Measurements from ENCODE around the gene LEF1.

LEF1 gene

GRCh38 chr4:108094131-108094530, 74.6 kb downstream of the LEF1 start:
- H2BK120ac ChIP-seq (ENCODE audit: low read depth, low read length) = no peak overlapping the region
- H3K18ac ChIP-seq (ENCODE audit: low read length) = no peak overlapping the region
- no peak overlapping the region for H3K4ac ChIP-seq (ENCODE audit: low read length)
- no peak for DNase-seq (ENCODE audit: low spot score)
- H4K8ac ChIP-seq (ENCODE audit: low read depth, low read length) = no peak overlapping the region
- H2BK12ac ChIP-seq (ENCODE audit: low read length) = no peak overlapping the region
- no peak overlapping the region for H3K4me3 ChIP-seq (ENCODE audit: low read length in 2 of 2)
- no CpG with 5 or more reads among the region's 2 CpGs for WGBS, 2 donors (ENCODE audit: extremely low coverage in 2 of 2, insufficient read length in 2 of 2, insufficient replicate concordance in 1 of 2)
- H3K36me3 ChIP-seq (replicated peaks in 1 of 2; ENCODE audit: control insufficient read depth in 2 of 2, insufficient read depth in 2 of 2, low read length in 2 of 2) = no peaks in the 10 kb centered on the region
- no peak overlapping the region for H3K4me2 ChIP-seq (ENCODE audit: insufficient read depth, low read length, poor library complexity, severe bottlenecking)
- H3K27me3 ChIP-seq (ENCODE audit: control insufficient read depth in 3 of 3, insufficient read depth in 3 of 3, low read depth in 1 of 3, low read length in 3 of 3) = no peaks in the 10 kb centered on the region
- no peaks in the 10 kb centered on the region for H3K9me3 ChIP-seq (replicated peaks in 1 of 2; ENCODE audit: control insufficient read depth in 2 of 2, insufficient read depth in 1 of 2, low read depth in 1 of 2, low read length in 2 of 2)
- H2BK15ac ChIP-seq (ENCODE audit: low read length) = no peak overlapping the region
- H2AFZ ChIP-seq (ENCODE audit: low read length) = no peak overlapping the region
- H2BK5ac ChIP-seq (ENCODE audit: low read length) = no peak overlapping the region
- H4K91ac ChIP-seq (ENCODE audit: low read depth, low read length, poor library complexity) = no peak overlapping the region
- peaks cover 0 to 1% of the 10 kb centered on the region in 2 donors for H3K4me1 ChIP-seq (ENCODE audit: control insufficient read depth in 2 of 2, insufficient read depth in 1 of 2, low read depth in 1 of 2, low read length in 2 of 2)
- no peak overlapping the region for H3K14ac ChIP-seq (ENCODE audit: low read length)
- H3K23ac ChIP-seq (ENCODE audit: low read depth, low read length, poor library complexity) = no peak overlapping the region
- no peak overlapping the region for H2AK5ac ChIP-seq (ENCODE audit: low read depth, low read length)
- H3K9ac ChIP-seq (ENCODE audit: low read depth, low read length, poor library complexity) = no peak overlapping the region
- no peak overlapping the region for H3K27ac ChIP-seq (replicated peaks; ENCODE audit: low read length)
- peaks cover 2% of the 10 kb centered on the region for H3K79me1 ChIP-seq (ENCODE audit: low read depth, low read length)

- H3K18ac ChIP-seq (ENCODE audit: low read length) = no peak overlapping the region
- no peak overlapping the region for H2AFZ ChIP-seq (ENCODE audit: low read length)
- WGBS, 2 donors (ENCODE audit: extremely low coverage in 2 of 2, insufficient read length in 2 of 2, insufficient replicate concordance in 1 of 2) = no CpG with 5 or more reads among the region's 2 CpGs
- no peak overlapping the region for H3K4me2 ChIP-seq (ENCODE audit: insufficient read depth, low read length, poor library complexity, severe bottlenecking)
- H2BK15ac ChIP-seq (ENCODE audit: low read length) = no peak overlapping the region
- no peak overlapping the region for H3K4me3 ChIP-seq (ENCODE audit: low read length in 2 of 2)
- no peaks in the 10 kb centered on the region for H3K9me3 ChIP-seq (replicated peaks in 1 of 2; ENCODE audit: control insufficient read depth in 2 of 2, insufficient read depth in 1 of 2, low read depth in 1 of 2, low read length in 2 of 2)
- peaks cover 0 to 1% of the 10 kb centered on the region in 2 donors for H3K4me1 ChIP-seq (ENCODE audit: control insufficient read depth in 2 of 2, insufficient read depth in 1 of 2, low read depth in 1 of 2, low read length in 2 of 2)
- H3K36me3 ChIP-seq (replicated peaks in 1 of 2; ENCODE audit: control insufficient read depth in 2 of 2, insufficient read depth in 2 of 2, low read length in 2 of 2) = peaks cover 0 to 6% of the 10 kb centered on the region in 2 donors
- no peak overlapping the region for H3K14ac ChIP-seq (ENCODE audit: low read length)
- H3K79me1 ChIP-seq (ENCODE audit: low read depth, low read length) = peaks cover 1% of the 10 kb centered on the region
- no peak overlapping the region for H3K23ac ChIP-seq (ENCODE audit: low read depth, low read length, poor library complexity)
- no peak overlapping the region for H4K8ac ChIP-seq (ENCODE audit: low read depth, low read length)
- H3K9ac ChIP-seq (ENCODE audit: low read depth, low read length, poor library complexity) = no peak overlapping the region
- no peak overlapping the region for H4K91ac ChIP-seq (ENCODE audit: low read depth, low read length, poor library complexity)
- H3K27ac ChIP-seq (replicated peaks; ENCODE audit: low read length) = no peak overlapping the region
- no peak overlapping the region for H2BK5ac ChIP-seq (ENCODE audit: low read length)
- no peak overlapping the region for H3K4ac ChIP-seq (ENCODE audit: low read length)
- H2AK5ac ChIP-seq (ENCODE audit: low read depth, low read length) = no peak overlapping the region
- H2BK120ac ChIP-seq (ENCODE audit: low read depth, low read length) = no peak overlapping the region
- no peak for DNase-seq (ENCODE audit: low spot score)
- H3K27me3 ChIP-seq (ENCODE audit: control insufficient read depth in 3 of 3, insufficient read depth in 3 of 3, low read depth in 1 of 3, low read length in 3 of 3) = no peaks in the 10 kb centered on the region
- H2BK12ac ChIP-seq (ENCODE audit: low read length) = no peak overlapping the region
These were observed 76.4 kb downstream of the LEF1 start for GRCh38 chr4:108092288-108092687.

- no peak overlapping the region for H3K14ac ChIP-seq (ENCODE audit: low read length)
- no peaks in the 10 kb centered on the region for H3K4me1 ChIP-seq (ENCODE audit: control insufficient read depth in 2 of 2, insufficient read depth in 1 of 2, low read depth in 1 of 2, low read length in 2 of 2)
- peaks cover 1% of the 10 kb centered on the region for H3K79me1 ChIP-seq (ENCODE audit: low read depth, low read length)
- H2BK12ac ChIP-seq (ENCODE audit: low read length) = no peak overlapping the region
- no peak overlapping the region for H3K4me3 ChIP-seq (ENCODE audit: low read length in 2 of 2)
- no peak overlapping the region for H2AK5ac ChIP-seq (ENCODE audit: low read depth, low read length)
- H3K27ac ChIP-seq (replicated peaks; ENCODE audit: low read length) = no peak overlapping the region
- no peak overlapping the region for H2BK5ac ChIP-seq (ENCODE audit: low read length)
- no peak overlapping the region for H4K91ac ChIP-seq (ENCODE audit: low read depth, low read length, poor library complexity)
- H3K18ac ChIP-seq (ENCODE audit: low read length) = no peak overlapping the region
- H2BK15ac ChIP-seq (ENCODE audit: low read length) = no peak overlapping the region
- DNase-seq (ENCODE audit: low spot score) = no peak
- no peak overlapping the region for H3K4me2 ChIP-seq (ENCODE audit: insufficient read depth, low read length, poor library complexity, severe bottlenecking)
- no peak overlapping the region for H3K4ac ChIP-seq (ENCODE audit: low read length)
- no peak overlapping the region for H2BK120ac ChIP-seq (ENCODE audit: low read depth, low read length)
- peaks cover 0 to 11% of the 10 kb centered on the region in 2 donors for H3K36me3 ChIP-seq (replicated peaks in 1 of 2; ENCODE audit: control insufficient read depth in 2 of 2, insufficient read depth in 2 of 2, low read length in 2 of 2)
- H4K8ac ChIP-seq (ENCODE audit: low read depth, low read length) = no peak overlapping the region
- H2AFZ ChIP-seq (ENCODE audit: low read length) = no peak overlapping the region
- WGBS, 2 donors (ENCODE audit: extremely low coverage in 2 of 2, insufficient read length in 2 of 2, insufficient replicate concordance in 1 of 2) = no CpG with 5 or more reads among the region's 6 CpGs
- no peaks in the 10 kb centered on the region for H3K9me3 ChIP-seq (replicated peaks in 1 of 2; ENCODE audit: control insufficient read depth in 2 of 2, insufficient read depth in 1 of 2, low read depth in 1 of 2, low read length in 2 of 2)
- H3K27me3 ChIP-seq (ENCODE audit: control insufficient read depth in 3 of 3, insufficient read depth in 3 of 3, low read depth in 1 of 3, low read length in 3 of 3) = no peaks in the 10 kb centered on the region
- no peak overlapping the region for H3K23ac ChIP-seq (ENCODE audit: low read depth, low read length, poor library complexity)
- no peak overlapping the region for H3K9ac ChIP-seq (ENCODE audit: low read depth, low read length, poor library complexity)
These were observed 81.3 kb downstream of the LEF1 start for GRCh38 chr4:108087293-108087967.

- H3K27ac ChIP-seq (replicated peaks; ENCODE audit: low read length) = no peak overlapping the region
- no peak for DNase-seq (ENCODE audit: low spot score)
- no peak overlapping the region for H2BK120ac ChIP-seq (ENCODE audit: low read depth, low read length)
- peaks cover 0 to 14% of the 10 kb centered on the region in 2 donors for H3K36me3 ChIP-seq (replicated peaks in 1 of 2; ENCODE audit: control insufficient read depth in 2 of 2, insufficient read depth in 2 of 2, low read length in 2 of 2)
- no peak overlapping the region for H4K8ac ChIP-seq (ENCODE audit: low read depth, low read length)
- H2AK5ac ChIP-seq (ENCODE audit: low read depth, low read length) = no peak overlapping the region
- peak overlapping the region; percentile 70 for H3K18ac ChIP-seq (ENCODE audit: low read length)
- no peak overlapping the region for H3K14ac ChIP-seq (ENCODE audit: low read length)
- no peak overlapping the region for H2BK5ac ChIP-seq (ENCODE audit: low read length)
- no peaks in the 10 kb centered on the region for H3K9me3 ChIP-seq (replicated peaks in 1 of 2; ENCODE audit: control insufficient read depth in 2 of 2, insufficient read depth in 1 of 2, low read depth in 1 of 2, low read length in 2 of 2)
- H2BK12ac ChIP-seq (ENCODE audit: low read length) = no peak overlapping the region
- no peaks in the 10 kb centered on the region for H3K79me1 ChIP-seq (ENCODE audit: low read depth, low read length)
- H3K27me3 ChIP-seq (ENCODE audit: control insufficient read depth in 3 of 3, insufficient read depth in 3 of 3, low read depth in 1 of 3, low read length in 3 of 3) = no peaks in the 10 kb centered on the region
- no peak overlapping the region for H3K4me3 ChIP-seq (ENCODE audit: low read length in 2 of 2)
- WGBS, 2 donors (ENCODE audit: extremely low coverage in 2 of 2, insufficient read length in 2 of 2, insufficient replicate concordance in 1 of 2) = no CpG with 5 or more reads among the region's 16 CpGs
- peak overlapping the region; percentile 9 for H3K9ac ChIP-seq (ENCODE audit: low read depth, low read length, poor library complexity)
- no peak overlapping the region for H2BK15ac ChIP-seq (ENCODE audit: low read length)
- H3K4ac ChIP-seq (ENCODE audit: low read length) = no peak overlapping the region
- no peaks in the 10 kb centered on the region for H3K4me1 ChIP-seq (ENCODE audit: control insufficient read depth in 2 of 2, insufficient read depth in 1 of 2, low read depth in 1 of 2, low read length in 2 of 2)
- no peak overlapping the region for H4K91ac ChIP-seq (ENCODE audit: low read depth, low read length, poor library complexity)
- H3K4me2 ChIP-seq (ENCODE audit: insufficient read depth, low read length, poor library complexity, severe bottlenecking) = no peak overlapping the region
- H3K23ac ChIP-seq (ENCODE audit: low read depth, low read length, poor library complexity) = no peak overlapping the region
- H2AFZ ChIP-seq (ENCODE audit: low read length) = no peak overlapping the region
These were observed 87.5 kb downstream of the LEF1 start for GRCh38 chr4:108081256-108081655.
